ENCODE results near the gene MCCC1.

DNA sequence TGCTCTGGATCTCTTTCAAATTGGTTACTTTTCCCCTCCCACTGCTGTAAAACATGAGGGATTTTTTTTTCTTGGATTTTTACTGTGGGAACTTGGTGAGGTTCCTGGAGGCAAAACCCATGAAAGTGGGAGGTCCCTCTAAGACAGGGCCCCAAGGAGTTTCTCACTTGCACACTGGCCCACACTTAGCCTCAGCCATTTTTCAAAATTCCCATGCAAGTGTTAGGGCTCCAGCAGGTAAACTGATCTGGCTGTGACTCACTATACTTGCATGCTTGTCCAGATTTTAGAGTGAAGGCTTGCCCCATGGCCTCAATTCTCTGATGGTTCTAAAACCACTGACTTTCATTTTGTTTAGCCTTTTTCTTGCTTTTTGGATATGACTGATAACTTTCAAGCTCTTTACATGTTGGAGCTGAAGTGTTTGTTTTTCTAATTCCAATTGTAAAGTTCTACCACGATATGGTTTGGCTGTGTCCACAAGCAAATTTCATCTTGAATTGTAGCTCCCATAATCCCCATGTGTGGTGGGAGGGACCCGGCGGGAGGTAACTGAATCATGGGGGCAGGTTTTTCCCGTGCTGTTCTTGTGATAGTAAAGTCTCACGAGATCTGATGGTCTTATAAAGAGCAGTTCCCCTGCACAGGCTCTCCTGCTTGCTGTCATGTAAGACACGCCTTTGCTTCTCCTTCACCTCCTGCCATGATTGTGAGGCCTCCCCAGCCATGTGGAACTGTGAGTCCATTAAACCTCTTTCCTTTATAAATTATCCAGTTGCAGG lies 37.7 kb downstream of the MCCC1 start:
- TF ChIP-seq, protein P1, sequence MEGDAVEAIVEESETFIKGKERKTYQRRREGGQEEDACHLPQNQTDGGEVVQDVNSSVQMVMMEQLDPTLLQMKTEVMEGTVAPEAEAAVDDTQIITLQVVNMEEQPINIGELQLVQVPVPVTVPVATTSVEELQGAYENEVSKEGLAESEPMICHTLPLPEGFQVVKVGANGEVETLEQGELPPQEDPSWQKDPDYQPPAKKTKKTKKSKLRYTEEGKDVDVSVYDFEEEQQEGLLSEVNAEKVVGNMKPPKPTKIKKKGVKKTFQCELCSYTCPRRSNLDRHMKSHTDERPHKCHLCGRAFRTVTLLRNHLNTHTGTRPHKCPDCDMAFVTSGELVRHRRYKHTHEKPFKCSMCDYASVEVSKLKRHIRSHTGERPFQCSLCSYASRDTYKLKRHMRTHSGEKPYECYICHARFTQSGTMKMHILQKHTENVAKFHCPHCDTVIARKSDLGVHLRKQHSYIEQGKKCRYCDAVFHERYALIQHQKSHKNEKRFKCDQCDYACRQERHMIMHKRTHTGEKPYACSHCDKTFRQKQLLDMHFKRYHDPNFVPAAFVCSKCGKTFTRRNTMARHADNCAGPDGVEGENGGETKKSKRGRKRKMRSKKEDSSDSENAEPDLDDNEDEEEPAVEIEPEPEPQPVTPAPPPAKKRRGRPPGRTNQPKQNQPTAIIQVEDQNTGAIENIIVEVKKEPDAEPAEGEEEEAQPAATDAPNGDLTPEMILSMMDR (IDR thresholded peaks at IDR 0.05; ENCODE audit: low read length), result no peak
- TF ChIP-seq EZH2phosphoT487 (IDR thresholded peaks at IDR 0.05; ENCODE audit: low read length), result no peak

Measured in MM.1S (cell line).